Suprapubic skin (tissue), 4 donors: ENCODE results near the gene SLC36A1. TPM values are rescaled to one million over a fixed set of nuclear protein-coding genes. Genes with fewer than 3 reads are reported as not detected.

Source experiments
- DNase-seq, 2 donors: peaks; one replicate each; pipeline ENCODE4 v3.0.0-alpha.2; 2019; ENCODE audit warnings: low spot score in 2 of 2
- H3K27ac ChIP-seq: fragments of 200-600 bp; sonication (generic); one replicate; pipeline ENCODE4 v1.5.1; 2019
- H3K27me3 ChIP-seq: fragments of 200-600 bp; sonication (generic); one replicate; pipeline ENCODE4 v1.5.1; 2019
- H3K36me3 ChIP-seq: fragments of 200-600 bp; sonication (generic); one replicate; pipeline ENCODE4 v1.5.1; 2019
- H3K4me1 ChIP-seq: fragments of 200-600 bp; sonication (generic); one replicate; pipeline ENCODE4 v1.5.1; 2019
- H3K4me3 ChIP-seq: fragments of 200-600 bp; sonication (generic); one replicate; pipeline ENCODE4 v1.5.1; 2019; ENCODE audit warnings: mild to moderate bottlenecking
- H3K9me3 ChIP-seq: fragments of 200-600 bp; sonication (generic); one replicate; pipeline ENCODE4 v1.5.1; 2019
- CTCF ChIP-seq, 2 donors: fragments of 200-600 bp in 1 of 2; fragments of 450-650 bp in 1 of 2; sonication (generic) in 1 of 2; IDR thresholded peaks; one replicate each; pipeline ENCODE4 v1.5.1; 2016 to 2019; ENCODE audit warnings: antibody characterized with exemption in 2 of 2, mild to moderate bottlenecking in 1 of 2, moderate library complexity in 1 of 2
- EP300 ChIP-seq: sonication (generic); formaldehyde crosslinking; IDR thresholded peaks from one replicate; pipeline ENCODE4 v1.6.1; 2017; ENCODE audit warnings: antibody characterized with exemption
- POLR2A ChIP-seq, 2 donors: fragments of 450-650 bp; IDR thresholded peaks; one replicate each; pipeline ENCODE4 v1.6.1; 2017; ENCODE audit warnings: antibody characterized with exemption in 2 of 2, mild to moderate bottlenecking in 2 of 2, moderate library complexity in 2 of 2
- POLR2AphosphoS5 ChIP-seq, 3 donors: sonication (generic); formaldehyde crosslinking; IDR thresholded peaks; one replicate each; pipeline ENCODE4 v1.6.1; 2017; ENCODE audit warnings: antibody characterized with exemption in 3 of 3
- WGBS: methylation state at CpG from one replicate; pipeline ENCODE4 v1.1.5; 2018; 5-methylcytosine and 5-hydroxymethylcytosine counted together
- total RNA-seq, 4 donors: library from RNA; depleted of rRNA; stranded (reverse); fragments of >200 nt; gene quantifications; one replicate each; pipeline ENCODE4 v1.1.0, GENCODE V29; 2016

Gene SLC36A1
- total RNA-seq, 4 donors from 2014 or later: 7.2 to 16.5 (median 8.1) TPM

GRCh38 chr5:151451626-151452520 lies 4.5 kb downstream of the SLC36A1 start:
- Histone ChIP-seq H3K4me3 (no peak overlapping the region), H3K36me3 (no peaks in the 10 kb centered on the region), H3K27me3 (no peaks in the 10 kb centered on the region), H3K4me1 (peaks cover 20% of the 10 kb centered on the region), H3K9me3 (no peaks in the 10 kb centered on the region), H3K27ac (no peak overlapping the region)
- 88% methylated on average over 8 of the region's 8 CpGs for WGBS
- no peak for DNase-seq
- no peak for TF ChIP-seq EP300
- TF ChIP-seq POLR2AphosphoS5 (IDR thresholded peaks at IDR 0.05): no peak
- TF ChIP-seq POLR2A (IDR thresholded peaks at IDR 0.05): no peak
- TF ChIP-seq CTCF (IDR thresholded peaks at IDR 0.05): no peak

GRCh38 chr5:151454166-151454565 lies 6.8 kb downstream of the SLC36A1 start:
- no peaks in the 10 kb centered on the region for H3K27me3 ChIP-seq
- H3K4me3 ChIP-seq: no peak overlapping the region
- H3K27ac ChIP-seq: no peak overlapping the region
- peaks cover 8% of the 10 kb centered on the region for H3K36me3 ChIP-seq
- WGBS: 73% methylated on average over 2 of the region's 2 CpGs
- DNase-seq: no peak
- TF ChIP-seq EP300: no peak
- no peak for TF ChIP-seq POLR2A (IDR thresholded peaks at IDR 0.05)
- TF ChIP-seq CTCF (IDR thresholded peaks at IDR 0.05): no peak
- TF ChIP-seq POLR2AphosphoS5 (IDR thresholded peaks at IDR 0.05): no peak
- no peaks in the 10 kb centered on the region for H3K9me3 ChIP-seq
- H3K4me1 ChIP-seq: peaks cover 8% of the 10 kb centered on the region

GRCh38 chr5:151454889-151455288 lies 7.5 kb downstream of the SLC36A1 start:
- WGBS: 92% methylated on average over 3 of the region's 3 CpGs
- Histone ChIP-seq H3K4me1 (peaks cover 4% of the 10 kb centered on the region), H3K9me3 (no peaks in the 10 kb centered on the region), H3K27ac (no peak overlapping the region), H3K4me3 (no peak overlapping the region), H3K36me3 (peaks cover 8% of the 10 kb centered on the region), H3K27me3 (no peaks in the 10 kb centered on the region)
- TF ChIP-seq POLR2A (IDR thresholded peaks at IDR 0.05) (no peak), CTCF (IDR thresholded peaks at IDR 0.05) (no peak)
- DNase-seq: no peak

DNA sequence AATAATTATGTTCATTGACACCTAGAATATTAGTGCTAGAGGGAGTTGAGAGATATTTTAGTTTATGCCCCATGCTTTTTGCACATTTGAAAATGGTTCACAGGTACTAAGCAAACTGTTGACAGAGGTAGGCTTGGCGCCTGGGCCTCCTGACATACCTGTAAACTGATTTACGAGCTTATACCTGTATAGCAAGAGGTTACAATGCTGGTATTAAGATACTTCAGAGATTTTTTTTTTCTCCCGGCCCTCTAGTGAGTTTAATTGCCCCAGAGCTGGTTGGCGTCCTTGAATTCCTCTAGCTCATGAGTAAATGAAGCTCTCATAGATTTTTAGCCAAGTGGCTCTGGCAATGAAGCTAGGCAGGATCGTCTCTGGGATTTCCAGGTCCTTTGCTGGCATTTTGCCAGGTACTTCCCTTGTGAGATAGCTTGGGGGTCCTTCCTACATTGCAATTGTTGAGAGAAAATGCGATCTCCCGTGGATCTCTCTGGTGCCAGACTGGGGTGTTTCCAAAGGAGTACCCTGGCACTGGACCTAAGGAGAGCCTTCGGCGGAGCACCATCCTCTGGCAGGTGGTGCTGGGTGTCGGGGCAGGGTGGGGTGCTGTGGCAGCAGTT lies 9.0 kb downstream of the SLC36A1 start:
- TF ChIP-seq POLR2A (IDR thresholded peaks at IDR 0.05): no peak
- TF ChIP-seq POLR2AphosphoS5 (IDR thresholded peaks at IDR 0.05): no peak
- no peak for TF ChIP-seq CTCF (IDR thresholded peaks at IDR 0.05)
- no peak for TF ChIP-seq EP300
- H3K36me3 ChIP-seq: peaks cover 8% of the 10 kb centered on the region
- no peaks in the 10 kb centered on the region for H3K9me3 ChIP-seq
- no peak for DNase-seq
- 65% methylated on average over 10 of the region's 10 CpGs for WGBS
- H3K4me3 ChIP-seq: no peak overlapping the region
- H3K4me1 ChIP-seq: no peaks in the 10 kb centered on the region
- H3K27me3 ChIP-seq: no peaks in the 10 kb centered on the region
- no peak overlapping the region for H3K27ac ChIP-seq

GRCh38 chr5:151458314-151458713 lies 10.9 kb downstream of the SLC36A1 start:
- Histone ChIP-seq H3K27me3 (no peaks in the 10 kb centered on the region), H3K4me3 (no peak overlapping the region), H3K9me3 (no peaks in the 10 kb centered on the region), H3K4me1 (no peaks in the 10 kb centered on the region), H3K36me3 (peaks cover 11% of the 10 kb centered on the region), H3K27ac (no peak overlapping the region)
- 40% methylated on average over 5 of the region's 5 CpGs for WGBS
- DNase-seq: no peak
- TF ChIP-seq POLR2A (IDR thresholded peaks at IDR 0.05) (no peak), EP300 (no peak), CTCF (IDR thresholded peaks at IDR 0.05) (no peak), POLR2AphosphoS5 (IDR thresholded peaks at IDR 0.05) (no peak)
